ENCODE results near the gene SRP14.

GRCh38 chr15:40032125-40032839, 6.7 kb downstream of the SRP14 start:
- TF ChIP-seq CTCF (IDR thresholded peaks at IDR 0.05), result no peak
- no peak for TF ChIP-seq ZFX (IDR thresholded peaks at IDR 0.05; ENCODE audit: borderline replicate concordance)
